GOT3 (cell line): ENCODE results near the gene LRBA.
"Not testable (repeated sequence)": the region's sequence is repeated elsewhere in the genome, so short reads cannot be mapped to it uniquely, and the experiment has no call there.

Experiments used
- DNase-seq: peaks from one replicate; lab custom pipeline; 2025; ENCODE audit warnings: mixed read lengths; lab: John Stamatoyannopoulos, UW

Gene LRBA

GRCh38 chr4:151014521-151015458, at the start of gene LRBA:
LRBA (minus strand) TSS chr4:151015284; CDS start chr4:151014642, 642 bp downstream.
- no peak for DNase-seq

DNA sequence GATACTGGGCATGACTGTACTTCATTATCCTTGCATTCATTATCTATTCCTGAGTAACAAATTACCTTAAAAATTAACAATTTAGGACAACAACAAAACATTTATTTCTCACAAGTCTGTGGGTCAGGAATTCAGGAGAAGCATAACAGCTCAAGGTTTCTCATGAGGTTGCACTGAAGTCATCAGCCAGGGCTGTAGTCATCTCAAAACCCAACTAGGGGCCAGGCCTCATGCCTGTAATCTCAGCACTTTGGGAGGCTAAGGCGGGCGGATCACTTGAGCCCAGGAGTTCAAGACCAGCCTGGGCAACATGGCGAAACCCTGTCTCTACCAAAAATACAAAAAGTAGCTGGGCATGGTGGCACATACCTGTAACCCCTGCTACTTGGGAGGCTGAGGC, 48.1 kb upstream of the LRBA start:
- not testable (repeated sequence) for DNase-seq

GRCh38 chr4:151055539-151055938, 40.5 kb upstream of the LRBA start:
- no peak for DNase-seq

GRCh38 chr4:151052785-151053184, 37.7 kb upstream of the LRBA start:
- DNase-seq, result no peak

GRCh38 chr4:151049430-151049884, 34.4 kb upstream of the LRBA start:
- no peak for DNase-seq

- DNase-seq, result no peak
Observed at GRCh38 chr4:151048913-151049312, 33.8 kb upstream of the LRBA start.

DNA sequence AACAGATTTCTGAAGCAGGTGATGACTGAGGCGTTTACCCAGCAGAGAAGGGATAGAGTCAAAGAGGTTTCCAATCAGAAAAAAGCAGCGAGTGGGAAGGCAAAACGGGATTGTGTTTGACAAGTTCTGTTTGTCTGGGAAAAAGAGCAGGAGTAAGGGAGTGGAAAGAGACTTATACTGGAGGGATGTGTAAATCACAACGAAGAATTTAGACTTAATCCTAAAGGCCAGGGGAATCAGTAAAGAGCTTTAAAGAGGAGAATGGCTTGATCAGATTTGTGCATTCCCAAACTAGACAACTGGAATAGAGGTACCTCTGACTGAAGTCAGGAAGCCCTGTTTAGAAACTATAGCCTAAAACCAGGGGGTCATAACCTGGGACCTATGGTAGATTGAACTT, 31.5 kb upstream of the LRBA start:
- DNase-seq, result no peak

- no peak for DNase-seq
Observed at GRCh38 chr4:151045907-151046306, 30.8 kb upstream of the LRBA start.

- DNase-seq, result no peak
Observed at GRCh38 chr4:151043803-151044515, 28.9 kb upstream of the LRBA start.

GRCh38 chr4:151039733-151040132, 24.6 kb upstream of the LRBA start:
- no peak for DNase-seq

DNA sequence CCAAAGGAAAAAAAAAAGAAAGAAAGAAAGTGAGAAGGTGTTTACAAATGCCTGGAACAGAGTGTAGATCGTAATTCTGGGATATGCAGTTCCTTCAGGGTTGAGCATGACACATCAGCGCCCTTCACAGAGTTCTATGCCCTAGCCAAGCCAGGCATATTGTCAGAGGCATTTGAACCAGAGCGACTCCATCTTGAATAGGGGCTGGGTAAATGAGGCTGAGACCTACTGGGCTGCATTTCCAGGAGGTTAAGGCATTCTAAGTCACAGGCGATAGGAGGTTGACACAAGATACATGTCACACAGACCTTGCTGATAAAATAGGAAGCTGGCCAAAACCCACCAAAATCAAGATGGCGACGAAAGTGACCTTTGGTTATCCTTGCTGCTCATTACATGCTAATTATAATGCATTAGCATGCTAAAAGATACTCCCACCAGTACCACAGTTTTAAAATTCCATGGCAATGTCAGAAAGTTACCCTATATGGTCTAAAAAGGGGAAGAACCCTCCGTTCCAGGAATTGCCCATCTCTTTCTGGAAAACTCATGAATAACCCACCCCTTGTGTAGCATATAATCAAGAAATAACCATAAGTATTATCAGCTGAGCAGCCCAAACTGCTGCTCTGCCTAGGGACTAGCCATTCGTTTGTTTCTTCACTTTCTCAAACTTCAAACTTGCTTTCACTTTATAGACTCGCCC, 23.5 kb upstream of the LRBA start:
- DNase-seq, result no peak

DNA sequence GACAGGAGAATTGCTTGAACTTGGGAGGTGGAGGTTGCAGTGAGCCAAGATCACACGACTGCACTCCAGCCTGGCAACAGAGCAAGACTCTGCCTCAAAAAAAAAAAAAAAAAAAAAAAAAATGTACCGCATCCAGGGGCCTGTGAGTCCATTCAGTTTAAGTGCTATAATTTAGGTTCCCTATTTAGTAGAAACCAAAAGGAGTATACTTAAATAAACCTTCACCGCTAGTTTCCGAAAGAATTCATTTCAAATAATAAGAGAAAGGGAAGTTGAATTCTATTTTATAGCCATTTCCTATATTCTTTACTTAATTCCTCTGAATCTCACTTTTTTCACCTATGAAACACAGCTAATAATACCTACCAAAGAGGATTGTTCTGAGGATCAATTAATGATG, 20.8 kb upstream of the LRBA start:
- DNase-seq, result no peak

DNA sequence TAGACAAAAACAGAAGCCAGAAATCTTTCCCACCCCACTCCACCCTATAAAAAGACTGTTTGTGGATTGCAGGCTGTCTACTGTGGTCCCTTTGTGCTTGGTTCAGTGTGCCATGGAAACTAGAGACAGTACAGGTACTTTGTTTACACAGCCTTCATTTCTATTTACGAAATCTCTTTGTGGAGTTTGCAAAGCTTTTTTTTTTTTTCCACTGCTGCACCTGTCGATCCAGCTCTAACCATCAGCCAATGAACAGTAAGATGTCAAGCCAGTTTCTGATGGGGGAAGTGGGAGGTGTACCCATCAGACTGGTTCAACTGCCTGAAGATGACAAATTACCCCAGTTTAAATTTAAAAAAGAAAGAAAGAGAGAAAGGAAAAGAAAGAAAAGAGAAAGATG, 20.2 kb upstream of the LRBA start:
- no peak for DNase-seq

GRCh38 chr4:151034829-151035228, 19.7 kb upstream of the LRBA start:
- no peak for DNase-seq

DNA sequence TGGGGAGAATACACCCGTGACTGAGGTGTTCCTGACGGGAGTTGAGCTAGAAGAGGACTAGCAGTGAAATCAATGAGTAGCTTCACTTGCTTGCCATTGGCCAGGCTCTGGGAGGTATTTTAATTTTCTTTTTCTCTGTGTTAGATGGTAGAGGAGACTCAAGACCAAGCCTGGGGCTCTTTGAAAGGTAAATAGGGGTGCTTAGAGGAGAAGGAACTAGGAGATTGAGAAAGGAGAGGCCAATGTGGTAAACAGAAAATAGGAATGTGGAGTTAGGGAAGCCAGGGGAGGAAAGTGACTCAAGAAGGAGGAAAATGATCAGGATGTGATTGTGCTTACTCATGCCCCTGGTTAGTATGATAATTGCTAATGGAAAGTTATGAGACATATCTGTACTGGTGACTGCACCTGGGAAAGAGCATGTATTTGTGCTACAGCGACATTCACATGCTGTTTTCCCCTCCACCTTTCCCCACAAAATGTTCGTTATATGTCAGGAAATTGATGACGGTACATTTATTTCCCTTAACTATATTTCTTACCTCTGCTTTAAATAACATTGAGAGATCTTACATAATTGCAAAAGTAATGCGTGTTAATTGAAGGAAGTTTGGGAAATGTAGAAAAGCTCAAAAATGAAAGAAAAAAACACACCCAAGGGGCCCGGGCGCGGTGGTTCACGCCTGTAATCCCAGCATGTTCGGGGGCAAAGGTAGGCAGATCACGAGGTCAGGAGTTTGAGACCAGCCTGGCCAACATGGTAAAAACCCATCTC, 16.9 kb upstream of the LRBA start:
- DNase-seq, result no peak

- DNase-seq, result no peak
Observed at GRCh38 chr4:151029537-151029936, 14.5 kb upstream of the LRBA start.

DNA sequence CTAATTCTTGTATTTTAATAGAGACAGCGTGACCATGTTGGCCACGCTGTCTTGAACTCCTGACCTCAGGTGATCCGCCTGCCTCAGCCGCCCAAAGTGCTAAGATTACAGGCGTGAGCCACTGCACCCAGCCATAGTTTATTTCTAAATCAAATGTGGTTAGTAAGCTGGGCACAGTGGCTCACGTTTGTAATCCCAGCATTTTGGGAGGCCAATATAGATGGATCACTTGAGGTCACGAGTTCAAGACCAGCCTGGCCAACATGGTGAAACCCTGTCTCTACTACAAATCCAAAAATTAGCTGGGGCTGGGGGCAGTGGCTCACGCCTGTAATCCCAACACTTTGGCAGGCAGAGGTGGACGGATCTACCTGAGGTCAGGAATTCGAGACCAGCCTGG, 13.9 kb upstream of the LRBA start:
- DNase-seq, result not testable (repeated sequence)

- no peak for DNase-seq
Observed at GRCh38 chr4:151025759-151026158, 10.7 kb upstream of the LRBA start.

DNA sequence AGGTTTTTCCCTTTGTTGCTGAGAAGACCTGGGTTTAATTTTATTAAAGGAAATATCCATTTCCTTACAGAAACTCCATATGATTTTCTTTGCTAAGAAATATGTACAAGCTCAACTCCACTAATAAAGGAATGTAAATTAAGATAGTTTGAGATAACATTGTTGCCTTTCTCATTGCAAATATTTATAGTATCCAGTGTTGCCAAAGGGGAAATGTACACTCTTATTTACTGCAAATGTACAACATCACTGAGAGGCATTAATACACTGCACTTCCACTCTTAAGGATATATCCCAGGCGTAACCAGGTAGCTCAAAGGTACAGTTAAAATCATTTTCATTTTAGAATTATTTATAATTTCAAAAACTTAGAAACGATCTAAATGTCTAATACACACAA, 7.5 kb upstream of the LRBA start:
- DNase-seq, result no peak

DNA sequence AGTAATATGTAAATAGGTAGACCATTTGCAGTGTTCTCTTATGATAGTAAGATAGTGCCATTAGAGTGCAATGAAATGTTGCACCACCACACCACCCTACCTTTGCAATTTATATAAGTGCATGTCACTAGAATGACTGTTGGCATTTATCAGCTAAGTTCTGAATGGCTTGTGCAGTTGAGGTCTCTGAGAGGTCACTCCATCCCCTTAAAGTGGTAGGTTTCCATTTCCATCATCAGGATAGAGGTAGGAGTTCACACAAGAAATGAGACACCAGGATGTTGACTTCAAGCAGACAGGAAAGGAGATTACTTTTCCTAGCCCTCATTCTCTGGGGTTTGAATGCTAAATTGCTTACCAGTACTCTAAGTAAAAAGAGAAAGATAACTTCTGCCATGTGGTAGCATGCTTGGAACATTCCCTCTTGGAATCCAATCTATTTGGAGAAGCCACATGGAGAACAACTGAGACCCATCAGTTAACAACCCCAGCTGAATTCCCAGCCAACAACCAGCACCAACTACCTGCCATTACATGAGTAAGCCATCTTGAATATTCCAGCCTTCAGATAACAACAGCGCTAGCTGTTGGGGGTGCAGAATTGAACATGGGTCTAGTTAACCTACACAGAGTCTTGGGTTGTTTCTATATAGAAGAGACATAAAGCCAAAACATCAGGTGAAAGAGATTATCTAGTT, 6.7 kb upstream of the LRBA start:
- DNase-seq, result no peak
